IPS DF 19.7 (cell line): ENCODE results near the gene OR6J1.
A peak's percentile ranks its signal among the peaks of the same experiment; 100 is the strongest.
"Not testable (repeated sequence)": the region's sequence is repeated elsewhere in the genome, so short reads cannot be mapped to it uniquely, and the experiment has no call there.

ENCODE experiments used
- DNase-seq: peaks from one replicate; pipeline ENCODE4 v3.0.0-alpha.2; 2013; ENCODE audit warnings: low read depth, low spot score

OR6J1 gene

DNA sequence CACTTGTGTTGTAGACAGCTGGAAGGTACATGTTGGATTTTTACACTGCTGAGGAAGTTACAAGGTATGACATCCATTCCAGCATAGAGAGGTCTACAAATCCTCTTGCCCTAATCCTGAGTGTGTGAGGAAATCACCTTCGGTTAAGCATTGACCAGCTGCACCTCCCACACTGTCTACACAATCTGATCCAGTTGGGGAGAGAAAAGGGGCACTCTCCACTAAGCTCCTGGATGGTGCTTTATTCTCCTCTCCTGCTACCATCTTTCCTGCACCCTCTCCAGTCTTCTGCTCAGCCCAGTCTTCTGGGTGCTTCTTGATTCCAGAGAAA lies at the start of gene OR6J1:
Gene OR6J1 (minus strand): TSS at position 48 of the 331 bp plus-strand sequence. CDS start 9,541 bp downstream, outside the sequence.
- no peak for DNase-seq

DNA sequence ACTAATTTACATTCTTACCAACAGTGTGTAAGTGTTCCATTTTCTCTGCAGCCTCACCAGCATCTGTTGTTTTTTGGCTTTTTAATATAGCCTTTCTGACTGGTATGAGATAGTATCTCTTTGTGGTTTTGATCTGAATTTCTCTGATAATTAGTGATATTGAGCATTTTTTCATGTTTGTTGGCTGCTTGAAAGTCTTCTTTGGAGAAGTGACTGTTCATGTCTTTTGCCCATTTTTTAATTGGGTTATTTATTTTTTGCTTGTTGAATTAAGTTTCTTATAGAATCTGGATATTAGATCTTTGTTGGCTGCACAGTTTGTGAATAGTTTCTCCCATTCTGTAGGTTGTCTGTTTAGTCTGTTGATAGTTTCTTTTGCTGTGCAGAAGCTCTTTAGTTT lies 48.0 kb upstream of the OR6J1 start:
- DNase-seq, result no peak

DNA sequence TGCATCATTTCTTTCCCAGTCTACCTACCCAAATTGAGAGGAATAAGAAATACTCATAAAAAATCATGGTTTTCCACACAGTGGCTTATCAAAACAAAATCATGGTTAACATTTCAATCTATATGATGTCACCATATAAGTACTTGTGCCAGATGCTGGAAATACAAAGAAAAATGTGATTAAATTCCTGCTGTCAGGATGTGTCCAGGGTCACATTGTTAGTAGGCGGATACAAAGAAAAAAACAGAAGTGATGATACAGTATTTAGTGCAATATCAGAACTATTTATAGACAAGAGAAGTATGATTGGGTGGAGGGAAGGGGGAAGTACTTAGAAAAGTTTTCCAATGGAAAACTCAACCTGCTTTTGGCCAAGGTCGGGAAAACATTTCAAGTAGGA lies 47.0 kb upstream of the OR6J1 start:
- DNase-seq, result no peak

DNA sequence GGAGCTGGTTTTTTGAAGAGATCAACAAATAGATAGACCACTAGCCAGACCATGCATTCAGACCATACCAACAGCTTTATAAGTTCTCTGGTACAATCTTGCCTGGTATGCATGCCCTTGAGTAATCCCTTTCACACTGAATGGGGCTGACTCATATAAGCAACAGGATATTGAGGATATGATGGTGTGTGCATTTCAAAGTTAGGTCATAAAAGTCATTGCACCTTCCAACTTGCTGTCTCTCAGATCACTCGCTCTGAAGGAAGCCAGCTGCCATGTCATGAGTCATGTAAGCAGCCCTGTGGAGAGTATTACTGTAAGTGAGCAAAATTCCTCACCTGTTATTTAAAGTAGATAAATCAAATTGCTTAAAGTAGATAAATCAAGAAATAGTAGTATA lies 45.0 kb upstream of the OR6J1 start:
- no peak for DNase-seq

DNA sequence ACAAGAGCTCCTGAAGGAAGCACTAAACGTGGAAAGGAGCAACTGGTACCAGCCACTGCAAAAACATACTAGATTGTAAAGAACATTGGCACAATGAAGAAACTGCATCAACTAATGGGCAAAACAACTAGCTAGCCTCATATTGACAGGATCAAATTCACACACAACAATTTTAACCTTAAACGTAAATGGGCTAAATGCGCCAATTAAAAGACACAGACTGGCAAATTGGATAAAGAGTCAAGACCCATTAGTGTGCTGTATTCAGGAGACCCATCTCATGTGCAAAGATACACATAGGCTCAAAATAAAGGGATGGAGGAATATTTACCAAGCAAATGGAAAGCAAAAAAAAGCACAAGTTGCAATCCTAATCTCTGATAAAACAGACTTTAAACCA lies 43.8 kb upstream of the OR6J1 start:
- DNase-seq, result not testable (repeated sequence)

DNA sequence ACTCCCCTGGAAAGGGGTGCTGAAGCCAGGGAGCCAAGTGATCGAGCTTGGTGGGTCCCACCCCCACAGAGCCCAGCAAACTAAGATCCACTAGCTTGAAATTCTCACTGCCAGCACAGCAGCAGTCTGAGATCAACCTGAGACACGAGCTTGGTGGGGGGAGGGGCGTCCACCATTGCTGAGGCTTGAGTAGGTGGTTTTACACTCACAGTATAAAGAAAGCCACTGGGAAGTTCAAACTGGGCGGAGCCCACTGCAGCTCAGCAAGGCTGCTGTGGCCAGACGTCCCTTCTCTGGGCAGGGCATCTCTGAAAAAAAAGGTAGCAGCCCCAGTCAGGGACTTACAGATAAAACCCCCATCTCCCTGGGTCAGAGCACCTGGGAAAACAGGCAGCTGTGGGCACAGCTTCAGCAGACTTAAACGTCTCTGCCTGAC lies 42.0 kb upstream of the OR6J1 start:
- DNase-seq, result not testable (repeated sequence)

DNA sequence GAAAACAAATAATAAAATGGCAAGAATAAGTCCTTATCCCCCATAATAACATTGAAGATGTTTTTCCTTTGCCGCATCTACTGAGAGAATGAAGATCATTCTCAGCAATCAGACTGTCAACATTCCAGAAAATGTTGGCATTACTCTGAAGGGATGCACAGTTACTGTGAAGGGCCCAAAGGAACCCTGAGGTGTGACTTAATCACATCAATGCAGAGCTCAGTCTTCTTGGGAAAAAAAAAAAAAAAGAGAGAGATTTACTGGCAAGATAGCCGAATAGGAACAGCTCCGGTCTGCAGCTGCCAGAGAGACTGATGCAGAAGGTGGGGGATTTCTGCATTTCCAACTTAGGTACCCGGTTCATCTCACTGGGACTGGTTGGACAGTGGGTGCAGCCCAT lies 41.3 kb upstream of the OR6J1 start:
- DNase-seq, result no peak

DNA sequence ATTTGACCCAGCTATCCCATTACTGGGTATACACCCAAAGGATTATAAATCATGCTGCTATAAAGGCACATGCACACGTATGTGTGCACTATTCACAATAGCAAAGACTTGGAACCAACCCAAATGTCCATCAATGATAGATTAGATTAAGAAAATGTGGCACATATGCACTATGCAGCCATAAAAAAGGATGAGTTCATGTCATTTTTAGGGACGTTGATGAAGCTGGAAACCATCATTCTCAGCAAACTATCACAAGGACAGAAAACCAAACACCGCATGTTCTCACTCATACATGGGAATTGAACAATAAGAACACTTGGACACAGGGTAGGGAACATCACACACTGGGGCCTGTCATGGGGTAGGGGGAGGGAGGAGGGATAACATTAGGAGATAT lies 39.3 kb upstream of the OR6J1 start:
- not testable (repeated sequence) for DNase-seq

DNA sequence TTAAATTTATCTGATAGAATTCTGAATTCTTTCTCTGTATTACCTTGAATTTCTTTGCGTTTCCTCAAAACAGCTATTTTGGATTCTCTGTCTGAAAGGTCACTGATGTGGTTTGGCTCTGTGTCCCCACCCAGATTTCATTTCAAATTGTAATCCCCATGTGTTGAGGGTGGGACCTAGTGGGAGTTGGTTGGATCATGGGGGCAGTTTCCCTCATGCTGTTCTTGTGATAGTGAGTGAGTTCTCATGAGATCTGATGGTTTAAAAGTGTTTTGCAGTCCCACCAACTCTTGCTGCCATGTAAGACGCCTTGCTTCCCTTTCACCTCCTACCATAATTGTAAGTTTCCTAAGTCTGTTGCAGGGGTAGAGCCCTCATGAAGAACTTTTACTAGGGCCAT lies 34.1 kb upstream of the OR6J1 start:
- DNase-seq, result no peak

DNA sequence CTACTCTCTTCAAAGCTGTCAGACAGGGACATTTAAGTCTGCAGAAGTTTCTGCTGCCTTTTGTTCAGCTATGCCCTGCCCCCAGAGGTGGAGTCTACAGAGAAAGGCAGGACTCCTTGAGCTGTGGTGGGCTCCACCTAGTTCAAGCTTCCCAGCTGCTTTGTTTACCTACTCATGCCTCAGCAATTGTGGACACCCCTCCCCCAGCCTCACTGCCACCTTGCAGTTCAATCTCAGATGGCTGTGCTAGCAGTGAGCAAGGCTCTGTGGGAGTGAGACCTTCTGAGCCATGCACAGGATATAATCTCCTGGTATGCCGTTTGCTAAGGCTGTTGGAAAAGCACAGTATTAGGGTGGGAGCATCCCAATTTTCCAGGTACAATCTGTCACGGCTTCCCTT lies 33.4 kb upstream of the OR6J1 start:
- not testable (repeated sequence) for DNase-seq

DNA sequence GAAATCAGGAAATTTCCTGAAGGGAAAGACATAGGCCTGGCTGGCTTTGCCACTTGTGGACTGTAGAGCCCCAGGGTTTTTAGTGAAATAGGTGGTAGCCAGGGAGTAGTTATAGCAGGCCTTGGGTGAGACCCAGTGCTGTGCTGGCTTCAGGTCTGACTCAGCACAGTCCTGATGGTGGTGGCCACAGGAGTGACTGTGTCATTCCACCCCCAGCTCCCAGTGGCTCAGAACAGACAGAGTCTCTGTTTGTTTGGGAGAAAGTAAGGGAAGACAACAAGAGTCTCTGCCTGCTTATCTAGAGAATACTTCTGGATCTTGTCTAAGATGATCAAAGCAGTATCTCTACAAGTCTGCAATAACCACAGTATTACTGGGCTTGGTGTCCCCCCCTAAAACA lies 27.5 kb upstream of the OR6J1 start:
- DNase-seq, result no peak

DNA sequence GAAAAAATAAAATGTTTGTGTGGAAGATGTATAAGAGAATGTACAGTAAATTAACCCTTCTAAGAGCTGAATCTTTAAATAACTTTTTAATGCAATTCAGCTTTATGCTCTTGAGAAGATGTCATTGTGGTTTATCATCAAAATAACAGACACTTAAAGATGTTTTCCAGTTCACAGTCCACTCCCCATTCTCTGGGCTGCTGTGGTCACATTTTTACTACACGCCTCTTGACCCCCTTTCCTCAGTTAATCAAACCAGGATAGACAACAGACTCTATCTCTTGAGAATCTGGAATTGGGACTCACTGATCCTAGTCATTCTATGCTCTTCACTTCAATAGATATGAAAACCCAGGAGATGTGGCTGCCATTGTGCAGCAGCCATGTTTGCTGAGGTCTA lies 24.7 kb upstream of the OR6J1 start:
- no peak for DNase-seq

DNA sequence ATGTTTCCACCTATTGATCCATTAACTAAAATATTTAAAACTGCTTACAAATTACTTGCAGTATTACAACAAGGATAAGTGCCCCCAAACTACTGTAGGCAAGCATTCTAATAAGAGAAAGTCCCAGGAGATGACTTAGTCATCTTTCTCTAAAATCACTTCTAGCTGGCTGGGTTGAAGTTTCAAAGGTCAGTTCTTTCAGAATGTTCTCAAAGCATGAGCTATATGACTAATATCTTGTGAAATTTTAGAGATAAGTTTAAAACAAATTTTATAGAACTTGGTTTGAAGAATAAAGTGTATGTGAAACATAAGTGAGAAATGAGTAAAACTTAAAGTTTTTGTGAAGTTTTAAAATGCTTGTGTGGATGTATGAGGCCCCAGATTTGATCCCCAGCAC lies 24.3 kb upstream of the OR6J1 start:
- DNase-seq, result no peak

DNA sequence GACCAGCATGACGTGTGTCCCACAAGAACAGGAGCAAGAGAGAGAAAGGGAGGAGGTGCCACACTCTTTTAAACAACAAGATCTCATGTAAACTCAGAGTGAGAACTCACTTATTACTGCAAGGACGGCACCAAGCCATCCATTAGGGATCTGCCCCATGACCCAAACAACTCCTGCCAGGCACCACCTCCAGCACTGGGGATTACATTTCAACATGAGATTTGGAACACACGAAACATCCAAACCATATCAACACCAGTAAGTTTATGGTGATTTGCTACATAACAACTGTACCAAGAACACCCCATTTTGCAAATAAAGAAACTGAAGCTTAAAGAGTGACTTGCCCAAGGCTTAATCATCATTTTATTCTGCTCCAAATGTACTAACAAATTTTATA lies 23.7 kb upstream of the OR6J1 start:
- no peak for DNase-seq

DNA sequence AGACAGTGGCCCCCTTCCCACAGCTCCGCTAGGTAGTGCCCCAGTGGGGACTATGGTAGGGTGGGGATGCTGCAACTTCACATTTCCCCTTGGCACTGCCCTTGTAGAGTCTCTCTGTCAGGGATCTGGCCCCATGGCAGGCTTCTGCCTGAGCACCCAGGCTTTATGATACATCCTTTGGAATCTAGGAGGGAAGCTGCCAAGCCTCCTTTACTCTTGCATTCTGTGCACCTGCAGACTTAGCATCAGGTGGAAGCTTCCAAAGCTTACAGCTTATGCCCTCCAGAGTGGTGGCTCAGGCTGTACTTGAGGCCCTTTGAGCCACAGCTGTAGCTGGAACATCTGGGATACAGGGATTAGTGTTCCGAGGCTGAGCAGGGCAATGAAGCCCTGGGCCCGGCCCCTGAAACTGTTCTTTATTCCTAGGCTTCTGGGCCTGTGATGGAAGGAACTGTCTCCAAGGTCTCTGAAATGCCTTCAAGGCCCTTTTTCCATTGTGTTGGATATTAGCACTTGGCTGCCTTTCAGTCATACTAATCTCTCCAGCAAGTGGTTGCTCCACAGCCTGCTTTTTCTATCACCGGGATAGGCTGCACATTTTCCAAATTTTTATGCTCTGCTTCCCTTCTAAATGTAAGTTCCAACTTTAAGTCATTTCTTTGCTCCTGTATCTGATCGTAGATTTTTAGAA lies 22.2 kb upstream of the OR6J1 start:
- no peak for DNase-seq

DNA sequence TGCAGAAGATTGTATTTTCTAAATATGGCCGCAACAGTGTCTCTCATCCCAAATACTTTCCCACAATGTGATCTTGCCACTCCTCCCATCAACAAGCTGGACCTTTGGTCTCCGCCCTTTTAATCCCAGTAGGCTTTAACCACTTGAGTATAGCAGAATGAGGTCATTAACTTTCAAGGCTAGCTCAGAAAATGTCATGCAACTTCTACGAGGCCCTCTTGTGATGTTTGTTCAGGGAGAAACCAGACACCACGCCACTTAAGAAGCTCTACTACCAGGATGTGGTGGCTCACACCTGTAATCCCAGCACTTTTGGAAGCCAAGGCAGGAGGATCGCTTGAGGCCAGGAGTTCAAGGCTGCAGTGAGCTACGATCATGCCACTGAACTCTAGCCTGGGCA lies 20.1 kb upstream of the OR6J1 start:
- no peak for DNase-seq

DNA sequence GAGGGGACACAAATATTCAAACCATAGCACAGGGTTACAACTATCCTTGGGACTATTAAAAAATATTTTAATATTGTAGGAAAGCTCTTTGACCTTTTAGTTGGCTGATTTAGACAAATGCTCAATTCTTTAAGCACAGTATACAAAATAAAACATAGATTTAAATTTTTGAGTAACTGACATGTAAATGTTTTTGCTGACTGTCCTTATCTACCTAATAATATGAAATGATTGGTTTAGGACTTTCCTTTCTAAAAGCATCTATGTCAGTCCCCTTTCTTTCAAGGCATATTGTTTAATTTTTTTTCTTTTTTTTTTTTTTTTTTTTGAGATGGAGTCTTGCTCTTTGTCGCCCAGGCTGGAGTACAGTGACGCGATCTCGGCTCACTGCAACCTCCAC lies 16.5 kb upstream of the OR6J1 start:
- no peak for DNase-seq

DNA sequence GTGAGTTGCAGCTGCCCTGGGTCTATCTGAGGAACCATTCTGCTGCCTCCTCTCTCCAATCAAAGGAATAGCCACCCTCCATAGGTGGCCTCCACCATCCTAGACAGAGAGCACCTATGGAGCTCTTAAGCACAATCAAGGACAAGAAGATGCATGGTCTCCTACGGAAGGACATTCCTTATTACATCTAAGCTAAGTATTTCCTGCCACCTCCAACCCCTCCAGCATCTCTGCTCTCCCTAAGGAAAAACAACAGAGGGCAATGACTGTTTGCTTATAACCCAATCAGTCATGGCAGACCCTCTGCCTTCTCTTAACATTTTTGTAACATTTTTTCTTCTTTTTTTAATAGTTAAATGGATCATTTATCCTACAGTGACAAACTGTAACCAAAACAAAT lies 14.8 kb upstream of the OR6J1 start:
- DNase-seq, result no peak

DNA sequence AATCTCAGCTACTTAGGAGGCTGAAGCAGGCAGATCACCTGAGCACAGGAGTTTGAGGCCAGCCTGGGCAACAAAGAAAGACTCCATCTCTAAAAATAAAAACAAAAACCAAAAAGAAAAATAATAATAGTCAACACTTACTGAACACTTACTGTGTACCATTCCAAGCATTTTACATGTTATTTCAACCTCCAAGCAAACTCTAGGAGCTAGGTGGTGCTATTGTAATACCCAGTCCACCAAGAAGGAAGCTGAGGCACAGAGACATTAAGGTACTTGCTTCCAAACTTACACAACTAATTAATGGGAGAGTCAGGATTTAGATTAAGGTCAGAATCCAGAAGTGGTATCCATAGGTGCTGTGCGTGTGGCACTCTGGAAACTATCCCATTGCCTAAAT lies 13.7 kb upstream of the OR6J1 start:
- DNase-seq, result no peak

DNA sequence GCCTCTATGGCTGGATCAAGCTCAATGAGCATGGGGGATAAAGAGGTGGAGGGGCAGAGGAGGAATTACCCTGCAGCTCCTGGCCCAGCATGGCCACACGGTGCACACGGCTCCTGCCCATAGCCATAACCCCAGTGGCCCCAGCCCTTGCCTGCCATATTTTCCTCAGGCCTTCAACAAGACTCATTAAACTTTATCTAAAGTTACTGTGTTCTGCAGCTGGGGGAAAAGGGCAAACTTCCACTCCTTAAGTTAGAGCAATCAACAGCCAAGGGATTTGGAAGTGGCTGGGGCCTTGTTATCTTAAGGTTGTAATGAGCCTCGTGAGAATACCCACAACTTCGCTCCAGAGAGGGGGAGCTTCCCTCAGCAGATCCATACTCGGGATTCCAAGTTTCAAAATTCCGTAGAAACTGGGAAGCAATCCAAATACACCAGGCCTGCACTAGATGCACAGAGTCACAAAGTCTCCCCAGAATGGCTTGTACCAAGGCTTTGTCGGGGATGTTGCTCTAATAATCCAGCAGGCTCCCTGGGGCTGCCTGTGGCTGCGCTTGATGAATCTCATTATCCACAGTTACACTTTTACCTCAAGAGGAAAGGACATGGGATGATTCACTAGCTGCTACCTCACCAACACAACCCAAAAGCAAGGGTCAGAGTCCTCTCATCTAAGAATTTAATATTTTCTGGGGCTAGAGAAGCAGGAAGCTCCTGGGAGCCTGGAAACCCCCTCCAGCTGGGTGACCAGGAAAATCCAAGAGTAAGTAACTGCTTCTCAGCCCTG lies 13.0 kb upstream of the OR6J1 start:
- no peak for DNase-seq

DNA sequence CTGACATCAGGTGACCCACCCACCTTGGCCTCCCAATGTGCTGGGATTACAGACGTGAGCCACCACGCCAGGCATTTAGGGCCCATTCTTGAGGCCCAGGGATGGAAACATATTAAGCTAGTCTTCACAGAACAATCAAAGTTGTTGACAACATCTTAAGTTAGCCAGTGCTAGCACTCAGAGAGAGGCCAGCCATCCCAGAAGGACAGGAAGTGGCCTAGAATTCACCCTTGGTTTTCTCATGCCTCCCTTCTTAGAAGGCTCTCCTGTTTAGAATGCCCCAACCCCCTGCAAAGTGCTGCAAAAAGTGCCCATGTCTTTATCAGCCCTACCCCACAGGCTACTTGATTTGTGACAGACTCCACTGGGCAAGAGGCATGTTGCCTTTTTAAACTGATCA lies 12.1 kb upstream of the OR6J1 start:
- no peak for DNase-seq

DNA sequence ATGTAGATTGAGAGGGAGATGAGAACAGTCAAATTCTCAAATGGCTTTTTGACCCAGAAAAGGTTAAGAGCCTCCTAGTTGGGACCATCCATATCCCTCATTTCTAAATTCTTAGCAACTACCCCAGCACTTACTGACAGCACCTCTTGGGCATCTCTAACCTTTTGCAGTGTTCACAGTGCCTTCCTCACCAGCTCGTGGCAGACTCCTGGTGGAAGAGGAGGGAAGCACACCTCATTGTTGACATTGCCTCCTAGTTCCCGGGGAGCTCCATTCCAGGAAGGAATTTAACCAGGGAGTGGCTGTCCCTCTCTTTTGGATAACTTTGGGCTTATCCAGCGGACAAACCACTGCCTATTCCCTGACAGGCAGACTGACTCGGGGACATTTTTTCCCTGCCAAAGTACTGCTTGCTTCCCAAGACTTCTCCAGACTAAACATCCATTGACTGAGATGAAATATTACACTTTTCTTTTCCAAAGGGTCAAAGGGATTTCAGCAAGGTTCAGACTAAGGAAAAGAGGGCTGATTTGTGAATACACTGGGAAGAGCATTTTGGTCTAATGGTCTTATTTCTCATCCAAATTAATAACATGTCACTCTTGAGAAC lies 9.0 kb upstream of the OR6J1 start:
- peak; percentile 74 for DNase-seq

DNA sequence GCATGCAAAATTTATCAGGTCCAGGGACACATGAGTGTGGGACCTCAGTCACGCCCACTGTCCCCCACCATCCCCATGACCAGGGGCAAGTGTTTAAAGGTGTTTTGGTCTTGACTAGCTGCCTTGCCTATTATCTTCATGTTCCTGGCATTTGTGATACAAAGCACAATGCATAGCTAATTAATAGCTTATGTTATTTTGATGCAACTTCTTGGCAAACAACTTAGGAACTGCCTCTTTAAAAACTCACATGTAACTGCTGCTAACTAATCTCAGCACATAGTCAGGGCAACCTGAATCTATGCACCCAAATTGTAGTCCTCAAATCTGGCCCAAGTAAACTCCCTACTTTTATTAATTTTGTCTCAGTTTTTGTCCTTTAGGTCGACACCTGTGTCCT lies 7.4 kb upstream of the OR6J1 start:
- DNase-seq, result no peak
